CD4-positive, alpha-beta T cell treated with Interleukin-6 at 100 ng/mL for 8 hours (primary cell): ENCODE results near the gene CDH13.

Experiments
- DNase-seq: peaks from one replicate; pipeline ENCODE4 v3.0.0-alpha.2; 2020; ENCODE audit warnings: mixed read lengths, low spot score

Gene CDH13

DNA sequence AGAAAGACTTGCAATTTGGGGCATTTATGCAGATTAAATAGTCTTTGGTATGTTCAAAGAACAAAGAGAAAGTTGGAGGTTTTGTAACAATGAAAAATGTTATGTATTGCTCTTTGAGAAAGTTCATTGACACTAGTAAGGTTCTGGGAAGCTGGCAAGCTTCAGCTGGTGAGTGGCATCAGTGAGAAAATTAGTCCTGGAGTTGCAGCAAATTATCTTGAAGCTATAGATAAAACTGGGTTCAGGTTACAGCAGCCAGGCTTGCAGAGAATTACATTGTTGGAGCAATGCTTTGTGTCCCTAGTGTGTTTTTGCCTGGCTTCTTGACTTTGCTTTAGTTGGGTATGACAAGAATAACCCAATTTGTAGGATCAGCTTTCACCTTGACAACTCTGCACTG is 221.2 kb downstream of the CDH13 start:
- DNase-seq, result no peak

DNA sequence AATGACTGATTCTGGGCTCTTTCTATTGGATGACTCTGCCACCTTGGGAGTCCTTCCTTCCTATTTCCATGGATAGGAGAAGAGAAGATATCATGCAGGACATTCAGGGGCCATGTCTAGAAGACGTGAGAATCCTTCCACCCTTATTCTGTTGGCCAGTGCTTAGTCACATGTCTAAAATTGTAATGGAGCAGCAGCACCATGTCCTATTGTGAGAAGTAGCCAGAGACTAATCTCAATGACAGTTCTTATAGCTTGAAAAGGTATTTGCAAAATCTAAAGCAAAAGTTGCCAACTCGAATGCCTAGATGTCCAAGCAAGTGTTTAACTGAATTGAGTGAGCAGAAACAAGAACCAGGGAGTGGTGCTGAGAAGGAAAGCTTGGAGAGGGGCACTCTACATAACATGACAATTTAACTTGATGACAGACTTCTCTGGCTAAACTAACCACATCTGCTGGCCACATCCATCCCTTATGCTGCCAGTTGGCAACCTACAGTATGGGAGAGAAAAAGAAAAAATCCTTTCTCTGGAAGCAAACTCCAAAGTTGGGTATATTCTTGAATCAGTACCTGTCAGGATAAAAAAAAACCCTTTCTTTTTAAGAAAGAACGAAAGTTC is 225.7 kb downstream of the CDH13 start:
- DNase-seq, result no peak

DNA sequence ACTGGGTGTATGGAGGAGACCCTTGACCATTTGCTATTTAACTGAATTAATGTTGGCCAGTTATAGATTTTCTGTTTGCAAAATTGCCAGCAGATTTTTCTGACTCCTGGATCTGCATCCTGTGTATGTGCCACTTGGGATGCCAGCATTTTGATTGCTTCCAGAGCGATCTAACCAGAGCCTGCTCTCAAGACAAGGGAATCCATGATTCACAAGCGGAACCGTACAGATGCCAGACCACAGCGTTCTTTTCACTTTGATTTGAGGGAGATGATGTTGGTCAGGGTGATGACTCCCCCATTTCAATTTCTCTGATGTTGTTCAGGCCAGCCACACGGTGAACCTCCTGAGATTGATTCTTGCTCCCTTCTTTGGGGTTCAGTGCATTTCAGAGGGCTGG is 228.7 kb downstream of the CDH13 start:
- no peak for DNase-seq

DNA sequence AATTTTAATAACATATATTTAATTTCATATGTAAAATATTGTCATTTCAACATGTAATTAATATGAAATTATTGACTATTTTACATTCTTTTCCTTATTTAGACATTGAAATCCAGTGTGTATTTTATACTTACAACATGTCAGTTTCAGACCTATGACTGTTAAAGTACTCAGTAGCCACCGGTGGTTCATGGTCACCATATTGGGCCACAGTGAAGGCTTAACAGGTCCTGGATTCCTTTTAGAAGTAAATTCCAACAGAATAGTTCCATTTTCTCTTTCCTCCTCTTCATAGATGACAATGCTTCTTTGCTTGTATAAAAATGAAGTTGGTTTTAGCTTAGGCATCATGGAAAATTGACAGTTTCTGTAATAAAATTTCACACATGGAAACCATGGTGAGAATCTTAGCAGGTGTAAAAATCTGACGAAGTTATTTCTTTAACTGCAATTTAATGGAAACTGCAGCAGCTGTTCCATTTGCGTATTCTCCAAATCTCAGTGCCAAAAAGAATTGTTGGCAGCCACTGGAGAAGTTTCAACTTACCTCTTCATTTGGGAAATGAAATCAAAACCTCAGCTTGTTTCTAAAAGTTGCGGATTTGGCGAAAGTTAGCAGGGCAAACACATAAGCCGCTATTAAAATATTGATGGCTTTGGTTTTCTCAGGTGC is 231.1 kb downstream of the CDH13 start:
- DNase-seq, result no peak

DNA sequence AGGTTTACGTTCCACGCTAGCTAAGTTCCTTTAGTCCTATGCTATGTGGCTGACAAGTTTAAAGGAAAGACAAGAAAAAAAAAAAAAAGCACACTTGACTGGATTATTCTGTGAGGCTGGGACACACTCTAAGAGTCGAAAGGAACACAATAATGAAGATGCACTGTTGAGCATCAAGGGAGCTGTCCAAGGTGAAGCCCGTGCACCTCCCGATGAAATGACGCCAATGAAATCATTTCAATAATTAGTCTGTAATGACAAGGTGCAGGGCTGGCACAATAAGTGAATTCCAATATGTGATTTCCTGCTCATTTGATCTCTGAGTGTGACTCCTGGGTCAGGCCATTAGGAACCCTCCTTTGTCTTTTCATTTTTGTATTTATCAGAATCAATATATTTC is 232.9 kb downstream of the CDH13 start:
- no peak for DNase-seq

DNA sequence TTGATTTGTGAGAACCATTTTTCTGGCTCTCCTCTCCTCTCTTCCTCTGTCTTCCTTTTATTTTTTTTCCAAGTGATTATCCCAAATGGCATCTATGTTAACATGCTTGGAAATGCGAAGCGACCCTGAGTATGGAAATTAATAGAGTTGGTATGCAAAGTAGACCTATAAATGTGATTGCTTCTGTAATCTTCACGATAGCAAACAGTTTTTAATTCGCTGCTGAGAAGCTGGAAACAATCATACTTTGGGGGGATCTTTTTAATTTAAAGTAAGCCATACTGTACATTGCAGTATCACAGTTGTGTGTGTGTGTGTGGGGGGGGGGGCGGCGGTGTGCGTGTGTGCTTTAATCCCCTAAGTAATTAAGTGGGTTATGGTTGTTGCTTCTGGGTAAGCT is 233.3 kb downstream of the CDH13 start:
- DNase-seq, result no peak

DNA sequence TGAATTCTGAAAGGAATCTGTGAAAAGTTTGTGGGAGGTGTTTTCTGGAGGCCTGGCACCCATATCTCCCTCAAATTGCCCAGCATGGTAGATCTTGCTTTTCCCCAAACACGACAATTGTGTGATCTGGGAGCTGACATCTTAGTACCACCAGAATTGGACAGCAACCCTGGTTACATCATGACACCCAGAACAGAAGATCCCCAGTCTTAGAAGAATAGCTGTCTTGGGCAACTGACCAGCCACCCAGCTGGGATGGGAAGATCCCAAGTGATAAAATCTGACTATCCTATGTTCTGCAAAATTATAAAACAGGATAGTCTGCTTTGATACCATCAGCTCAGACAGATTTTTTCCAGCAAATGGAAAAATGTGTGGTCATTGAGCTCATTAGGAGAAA is 235.3 kb downstream of the CDH13 start:
- no peak for DNase-seq

DNA sequence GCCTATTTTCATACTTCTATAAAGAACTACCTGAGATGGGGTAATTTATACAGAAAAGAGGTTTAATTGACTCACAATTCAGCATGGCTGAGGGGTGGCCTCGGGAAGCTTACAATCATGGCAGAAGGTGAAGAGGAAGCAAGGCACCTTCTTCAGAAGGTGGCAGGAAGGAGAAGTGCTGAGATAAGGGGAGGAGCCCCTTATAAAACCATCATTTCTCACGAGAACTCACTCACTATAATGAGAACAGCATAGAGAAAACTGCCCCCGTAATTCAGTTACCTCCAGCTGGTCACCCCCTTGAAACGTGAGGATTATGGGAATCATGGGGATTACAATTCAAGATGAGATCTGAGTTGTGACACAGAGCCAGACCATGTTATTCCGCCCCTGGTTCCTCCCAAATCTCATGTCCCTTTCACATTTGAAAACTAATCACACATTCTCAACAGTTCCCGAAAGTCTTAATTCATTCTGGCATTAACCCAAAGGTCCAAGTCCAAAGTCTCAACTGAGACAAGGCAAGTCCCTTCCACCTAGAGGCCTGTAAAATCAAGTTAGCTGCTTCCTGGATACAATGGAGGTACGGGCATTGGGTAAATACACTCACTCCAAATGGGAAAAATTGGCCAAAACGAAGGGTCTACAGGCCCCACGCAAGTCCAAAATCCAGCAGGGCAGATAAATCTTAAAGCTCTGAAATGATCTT is 237.7 kb downstream of the CDH13 start:
- no peak for DNase-seq

DNA sequence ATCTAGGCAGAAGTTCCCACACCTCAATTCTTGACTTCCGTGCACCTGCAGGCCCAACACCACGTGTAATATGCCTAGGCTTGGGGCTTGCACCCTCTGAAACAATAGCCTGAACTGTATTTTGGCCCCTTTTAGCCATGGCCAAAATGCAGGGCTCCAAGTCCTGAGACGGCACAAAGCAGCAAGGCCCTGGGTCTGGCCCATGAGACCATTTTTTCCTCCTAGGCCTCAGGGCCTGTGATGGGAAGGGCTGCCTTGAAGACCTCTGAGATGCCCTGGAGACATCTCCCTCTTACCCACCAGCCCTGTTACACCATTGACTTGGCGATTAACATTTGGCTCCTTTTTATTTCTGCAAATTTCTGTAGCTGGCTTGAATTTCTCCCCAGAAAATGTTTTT is 238.6 kb downstream of the CDH13 start:
- DNase-seq, result no peak

DNA sequence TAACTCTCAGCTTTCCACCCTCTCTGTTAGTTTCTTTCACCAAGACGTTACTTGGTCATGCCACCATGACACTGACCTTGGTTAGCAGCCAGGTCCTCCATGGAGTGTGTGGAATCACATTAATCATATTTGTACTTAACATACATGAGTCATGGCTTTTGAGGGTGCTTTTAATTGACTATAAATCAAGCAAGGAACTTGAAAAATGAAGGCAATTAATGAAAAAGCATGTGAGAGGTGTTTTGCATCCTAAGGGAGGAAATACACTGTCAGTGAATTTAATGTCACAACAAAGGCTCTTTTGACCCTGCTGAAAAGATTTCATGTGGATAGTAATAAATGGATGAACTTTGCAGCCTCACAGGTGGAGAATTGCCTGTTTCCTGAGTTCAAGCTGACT is 240.7 kb downstream of the CDH13 start:
- no peak for DNase-seq

DNA sequence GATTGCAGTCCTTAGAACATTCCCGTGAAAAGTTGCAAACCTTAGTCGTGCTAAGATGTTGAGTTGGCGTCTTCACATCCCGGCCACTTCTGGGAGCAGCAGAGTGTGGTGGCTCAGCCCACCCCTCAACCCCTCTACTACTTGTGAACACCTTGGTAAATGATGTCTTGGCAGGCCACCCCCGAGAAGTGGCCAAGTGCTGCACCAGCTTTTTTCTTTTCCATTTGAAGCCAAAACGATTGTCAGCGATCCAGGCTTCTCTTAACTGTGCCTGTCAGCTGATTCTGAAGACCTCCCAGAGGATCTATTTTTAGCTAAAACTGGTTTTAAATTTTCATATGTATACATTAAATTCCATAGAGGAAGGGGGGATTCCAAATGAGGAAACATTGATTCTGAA is 247.5 kb downstream of the CDH13 start:
- DNase-seq, result no peak

DNA sequence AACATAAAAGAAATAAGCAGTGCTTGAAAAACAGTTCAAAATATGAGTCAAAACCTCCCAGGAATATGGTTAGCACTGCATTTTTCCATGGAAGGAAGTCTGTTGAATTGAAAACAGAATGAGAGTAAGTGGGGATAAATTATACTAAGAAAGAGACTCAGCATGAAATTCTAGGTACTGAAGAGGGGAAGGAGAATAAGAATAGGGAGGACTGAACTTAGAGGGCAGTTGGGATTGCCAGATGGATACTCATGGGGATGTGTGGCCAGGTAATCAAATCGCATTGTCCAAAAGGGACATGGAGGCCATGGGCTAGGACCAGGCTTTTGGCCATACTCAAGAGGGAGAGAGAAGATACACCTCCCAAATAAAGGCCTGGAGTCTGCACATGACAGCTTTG is 247.9 kb downstream of the CDH13 start:
- no peak for DNase-seq

DNA sequence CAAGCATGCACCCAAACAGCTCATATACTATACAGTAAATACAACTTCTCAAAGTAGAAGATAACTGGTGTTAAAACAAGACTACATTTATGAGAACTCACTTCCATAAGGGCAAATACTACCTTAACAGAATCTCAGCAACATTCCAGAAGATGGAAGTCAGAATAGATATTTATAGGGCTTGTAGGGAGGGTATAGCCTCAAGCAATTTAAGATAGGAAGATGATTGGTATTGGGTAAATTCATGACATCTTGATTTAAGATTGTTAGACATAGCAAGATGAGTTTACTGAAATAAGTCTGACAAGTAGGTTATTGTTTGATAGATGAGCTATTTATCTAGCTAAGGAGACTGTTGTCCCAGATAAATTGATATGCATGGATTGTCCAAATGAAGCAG is 250.2 kb downstream of the CDH13 start:
- no peak for DNase-seq

DNA sequence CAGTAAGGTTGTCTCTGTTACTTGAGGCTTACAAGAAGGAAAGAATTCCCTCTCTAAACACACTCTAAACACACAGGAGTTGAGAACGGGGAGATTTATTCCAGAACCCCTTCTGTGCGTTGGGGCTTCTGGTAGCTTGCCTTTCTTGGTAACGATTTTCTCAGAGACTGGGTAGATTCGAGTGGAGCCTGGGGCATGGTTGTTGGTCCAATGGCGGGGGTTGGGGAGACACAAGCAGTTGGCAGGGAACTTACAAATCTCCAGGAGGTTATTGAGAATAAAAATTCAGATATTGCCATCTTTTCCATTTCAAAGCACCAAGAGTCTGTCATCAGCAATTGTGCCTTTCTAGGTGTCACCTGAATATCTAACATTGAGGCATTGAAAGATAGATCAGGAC is 251.7 kb downstream of the CDH13 start:
- DNase-seq, result no peak

DNA sequence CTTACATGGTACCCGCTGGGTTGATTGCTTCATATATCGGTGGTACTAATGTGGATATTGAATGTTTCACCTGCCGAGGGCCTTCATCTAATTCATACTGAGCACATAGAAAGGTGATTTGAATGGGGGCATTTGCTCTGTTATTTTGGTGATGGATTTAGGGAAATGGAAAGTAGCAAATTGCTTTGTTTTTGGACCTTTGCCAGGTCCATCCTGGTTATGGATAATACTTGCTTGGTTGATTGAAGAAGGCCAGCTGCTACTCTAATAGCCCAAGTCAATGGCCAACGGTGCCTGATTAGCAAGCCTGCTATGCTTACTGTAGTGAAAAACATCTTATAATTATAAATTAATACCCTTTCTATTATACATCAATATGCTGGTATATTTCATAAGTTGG is 253.6 kb downstream of the CDH13 start:
- DNase-seq, result no peak

DNA sequence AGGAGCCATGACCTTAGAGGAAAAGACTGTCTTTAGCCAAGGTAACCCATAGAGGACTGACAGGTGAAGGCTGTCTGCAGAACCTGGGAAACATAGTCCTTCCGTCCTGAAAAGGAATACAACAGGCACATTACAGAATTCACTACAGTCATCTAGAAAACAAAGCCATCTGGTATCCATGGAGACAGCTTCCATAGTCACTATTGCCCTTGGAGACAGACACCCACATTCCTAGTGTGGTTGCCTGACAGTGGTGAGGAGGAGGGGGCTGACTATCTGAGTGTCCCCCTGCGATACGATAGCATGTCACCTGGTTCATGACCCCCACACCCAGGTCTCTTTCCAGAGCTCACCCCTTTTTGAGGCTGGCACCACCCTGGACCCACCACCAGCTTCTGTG is 254.7 kb downstream of the CDH13 start:
- DNase-seq, result no peak

DNA sequence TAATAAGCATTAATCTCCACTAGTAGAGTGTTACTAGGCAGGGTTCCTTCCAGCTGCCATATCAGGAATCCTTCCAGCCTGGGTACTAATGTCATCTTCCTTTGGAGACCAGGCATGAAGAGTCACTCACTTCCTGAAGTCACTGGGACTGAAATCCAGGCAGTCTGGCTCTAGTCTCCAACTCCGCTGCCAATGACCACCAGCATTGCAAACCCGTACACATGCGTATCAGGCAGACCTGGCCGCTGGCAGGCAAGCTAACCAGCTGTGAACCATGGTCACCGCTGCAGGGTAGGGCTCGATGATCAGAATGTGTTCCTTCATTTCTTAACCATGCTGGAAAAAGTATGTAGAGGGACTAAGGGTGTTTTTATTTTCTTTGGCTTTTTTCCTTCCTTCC is 255.5 kb downstream of the CDH13 start:
- no peak for DNase-seq

DNA sequence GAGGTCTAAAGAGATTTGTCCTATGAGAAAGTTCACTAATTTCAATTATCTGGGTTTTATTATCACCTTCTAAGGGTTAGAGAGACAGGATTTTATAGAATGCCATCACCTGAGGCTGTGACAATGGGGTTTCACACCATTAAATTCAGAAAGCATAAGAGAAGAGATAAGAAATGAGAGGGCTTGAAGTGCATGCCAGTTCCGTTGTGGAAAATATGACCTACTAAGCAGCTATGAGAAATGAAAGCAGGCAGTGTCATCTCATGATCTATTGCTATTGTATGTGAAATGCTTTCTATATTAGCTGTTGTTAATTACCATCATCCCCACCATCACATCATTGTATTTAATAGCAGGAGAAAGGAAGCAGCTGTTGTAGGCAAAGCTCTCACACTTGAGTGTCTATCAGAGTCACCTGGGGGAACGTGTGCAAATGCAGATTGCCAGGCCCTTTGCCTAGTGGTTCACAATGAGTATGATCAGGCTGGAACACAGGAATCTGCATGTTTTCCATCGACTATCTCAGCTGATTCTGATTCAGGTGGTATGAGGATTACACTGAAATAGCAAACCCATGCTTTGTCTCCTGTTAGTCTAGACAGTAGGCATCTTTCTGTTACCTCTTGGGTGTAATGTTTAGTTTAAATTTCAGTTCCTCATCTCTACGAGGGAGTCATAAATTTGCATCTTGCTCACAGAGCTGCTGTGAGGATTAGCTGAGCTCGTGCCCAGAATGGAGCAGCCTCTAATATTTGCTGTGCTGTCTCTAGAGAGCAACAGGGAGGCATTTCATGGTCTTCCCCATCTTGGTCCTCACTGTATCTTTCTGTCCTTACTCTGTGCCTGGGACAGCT is 256.4 kb downstream of the CDH13 start:
- no peak for DNase-seq

DNA sequence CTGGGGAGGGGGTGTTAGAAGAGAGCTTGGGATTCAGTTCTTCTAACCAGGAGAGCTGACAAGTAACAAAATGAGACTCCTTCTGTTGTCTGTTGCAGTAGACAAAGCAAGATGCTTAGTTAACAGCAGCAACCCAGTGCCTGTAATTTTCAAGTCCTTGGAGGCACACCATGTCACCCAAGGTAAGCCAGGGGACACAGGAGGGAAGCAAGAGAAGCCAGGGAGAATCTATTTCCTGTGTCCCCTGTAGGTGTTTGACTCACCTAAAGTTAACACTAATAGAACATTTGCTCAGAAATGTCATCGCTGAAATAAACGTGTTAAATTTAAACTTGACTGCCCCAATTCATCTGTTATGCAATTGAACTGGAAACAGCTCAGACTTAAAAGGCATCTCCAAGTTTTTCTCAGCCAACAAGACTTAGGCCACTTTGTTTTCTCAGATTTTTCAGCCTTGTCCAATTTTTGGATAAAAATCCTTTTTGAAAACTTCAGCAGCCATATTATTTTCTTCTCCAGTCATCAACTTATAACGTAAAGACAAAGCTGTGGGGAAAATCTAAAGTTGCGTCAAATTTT is 257.6 kb downstream of the CDH13 start:
- no peak for DNase-seq

DNA sequence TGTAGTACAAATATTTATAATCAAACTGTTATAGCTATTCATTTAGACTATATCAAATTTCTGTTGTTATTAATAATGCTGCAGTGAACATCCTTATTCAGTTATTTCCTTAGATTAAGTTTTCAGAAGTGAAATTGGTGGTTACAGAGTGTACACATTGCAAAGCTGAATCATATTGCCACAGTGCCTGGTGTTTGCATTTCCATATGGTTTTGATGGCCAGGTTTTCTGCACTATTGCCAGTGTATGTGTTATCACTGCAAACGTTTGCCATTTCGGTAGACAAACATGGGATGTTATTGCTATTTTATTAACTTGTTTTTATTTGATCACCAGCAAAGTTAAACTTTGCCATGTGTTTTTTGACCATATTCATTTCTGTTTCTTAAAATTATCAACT is 259.4 kb downstream of the CDH13 start:
- DNase-seq, result no peak

DNA sequence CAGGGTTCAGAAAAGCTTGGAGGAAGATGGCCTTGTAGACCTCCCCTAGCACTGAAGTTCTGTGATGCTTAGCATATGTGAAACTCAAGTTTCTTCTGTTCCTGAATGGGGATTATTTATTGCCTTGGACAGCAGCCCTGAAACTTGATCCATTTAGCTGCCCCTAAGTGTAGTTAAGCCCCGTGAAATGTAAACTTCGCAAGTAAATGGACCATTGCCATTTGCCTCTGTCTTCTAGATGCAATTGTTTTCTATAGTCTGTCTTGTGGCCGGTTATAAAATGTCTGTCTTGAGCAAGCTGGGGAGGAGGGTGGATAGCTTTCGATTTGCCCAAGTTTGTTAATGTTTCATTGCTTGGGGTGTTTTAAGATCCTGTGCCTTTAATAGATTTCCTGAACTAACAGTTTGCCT is 261.8 kb downstream of the CDH13 start:
- DNase-seq, result no peak

DNA sequence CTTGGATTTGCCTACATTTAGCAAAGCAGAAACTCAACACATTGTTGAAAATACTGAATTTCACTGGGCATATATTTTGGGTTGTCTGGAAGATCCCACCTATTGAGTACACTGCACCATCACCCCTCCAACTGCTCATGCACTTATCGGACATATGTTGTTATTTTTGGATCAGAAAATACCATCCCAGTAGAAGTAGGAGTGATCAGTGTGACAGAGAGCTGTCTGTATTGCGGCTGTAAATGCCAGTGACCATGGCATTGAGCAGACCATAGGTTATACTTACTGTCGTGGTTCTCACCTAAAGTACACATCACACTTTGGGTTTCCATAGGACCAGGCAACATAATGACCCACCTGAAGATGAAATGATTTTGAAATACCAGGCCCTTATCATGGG is 264.7 kb downstream of the CDH13 start:
- no peak for DNase-seq
